Neural cell (in vitro differentiated cells): ENCODE measurements around the gene TFCP2L1. TPM values are rescaled to one million over a fixed set of nuclear protein-coding genes. Genes with fewer than 3 reads are reported as not detected.

ENCODE experiments used
- H2AFZ ChIP-seq: fragments of 200-600, 300-800 bp; sonication (generic), shearing (Covaris generic); 2 replicates; pipeline ENCODE4 v1.6.0; 2014; ENCODE audit warnings: low read depth, mild to moderate bottlenecking, antibody characterized with exemption, low read length, moderate library complexity
- H3F3A ChIP-seq: fragments of 200-600 bp; shearing (Covaris generic); 2 replicates; pipeline ENCODE4 v1.6.1; 2016; ENCODE audit warnings: mild to moderate bottlenecking, moderate library complexity, mixed read lengths, antibody characterized with exemption, low read length; ENCODE audit not compliant: insufficient read depth, poor library complexity, severe bottlenecking
- H3K27ac ChIP-seq: fragments of 200-600, 300-800 bp; sonication (generic), shearing (Covaris generic); 2 replicates; pipeline ENCODE4 v1.5.1; 2014; ENCODE audit warnings: mild to moderate bottlenecking, low read length, moderate library complexity
- H3K27me3 ChIP-seq: fragments of 300-800, 200-600 bp; sonication (generic), shearing (Covaris generic); 2 replicates; pipeline ENCODE4 v1.6.0; 2014; ENCODE audit warnings: mild to moderate bottlenecking, low read depth, low read length, moderate library complexity; ENCODE audit not compliant: insufficient read depth
- H3K36me3 ChIP-seq: fragments of 300-800, 200-600 bp; sonication (generic), shearing (Covaris generic); 2 replicates; pipeline ENCODE4 v1.5.1; 2014; ENCODE audit warnings: mild to moderate bottlenecking, antibody characterized with exemption, low read length, moderate library complexity; ENCODE audit not compliant: insufficient read depth
- H3K4me2 ChIP-seq: fragments of 300-800, 200-600 bp; sonication (generic), shearing (Covaris generic); 2 replicates; pipeline ENCODE4 v1.6.0; 2014; ENCODE audit warnings: mild to moderate bottlenecking, low read length
- H3K4me3 ChIP-seq: fragments of 300-800, 200-600 bp; sonication (generic), shearing (Covaris generic); 2 replicates; pipeline ENCODE4 v1.5.1; 2014; ENCODE audit warnings: mild to moderate bottlenecking, low read length, moderate library complexity
- H3K79me2 ChIP-seq: fragments of 200-600 bp; shearing (Covaris generic); replicated peaks from 2 replicates; pipeline ENCODE4 v1.6.0; 2014; ENCODE audit warnings: mild to moderate bottlenecking, low read length, moderate library complexity; ENCODE audit not compliant: insufficient read depth
- H3K9ac ChIP-seq: fragments of 300-800, 200-600 bp; sonication (generic), shearing (Covaris generic); 2 replicates; pipeline ENCODE4 v1.6.1; 2016; ENCODE audit warnings: mild to moderate bottlenecking, low read length, mixed read lengths
- H3K9me2 ChIP-seq: fragments of 200-600 bp; shearing (Covaris generic); 2 replicates; pipeline ENCODE4 v1.6.1; 2016; ENCODE audit warnings: mild to moderate bottlenecking, low read length, mixed read lengths; ENCODE audit not compliant: insufficient read depth
- H3K9me3 ChIP-seq: fragments of 200-600, 300-800 bp; sonication (generic), shearing (Covaris generic); 2 replicates; pipeline ENCODE4 v1.6.1; 2016; ENCODE audit warnings: mild to moderate bottlenecking, mixed run types, low read length, moderate library complexity, mixed read lengths
- H4K20me1 ChIP-seq: fragments of 200-600 bp; shearing (Covaris generic); 2 replicates; pipeline ENCODE4 v1.6.1; 2016; ENCODE audit warnings: mild to moderate bottlenecking, mixed run types; ENCODE audit not compliant: insufficient read depth
- EP300 ChIP-seq: fragments of 450-650 bp; conservative IDR thresholded peaks from 2 replicates; pipeline ENCODE4 v1.6.1; 2014; ENCODE audit warnings: antibody characterized with exemption, mild to moderate bottlenecking, moderate library complexity; ENCODE audit not compliant: poor library complexity, severe bottlenecking
- EZH2 ChIP-seq: fragments of 200-600, 300-800 bp; shearing (Covaris generic), sonication (generic); IDR thresholded peaks from 2 replicates; pipeline ENCODE4 v1.6.1; 2014; ENCODE audit warnings: antibody characterized with exemption, low read length, borderline replicate concordance, mild to moderate bottlenecking; ENCODE audit not compliant: insufficient read depth, poor library complexity, severe bottlenecking
- MXI1 ChIP-seq: fragments of 450-650 bp; conservative IDR thresholded peaks from 2 replicates; pipeline ENCODE4 v1.6.1; 2014; ENCODE audit warnings: antibody characterized with exemption, mild to moderate bottlenecking; ENCODE audit not compliant: poor library complexity, severe bottlenecking
- POLR2AphosphoS5 ChIP-seq: IDR thresholded peaks from 2 replicates; pipeline ENCODE4 v1.6.1; 2012
- RAD21 ChIP-seq: fragments of 450-650 bp; conservative IDR thresholded peaks from 2 replicates; pipeline ENCODE4 v1.6.1; 2014; ENCODE audit warnings: antibody characterized with exemption, mild to moderate bottlenecking, moderate library complexity
- SMC3 ChIP-seq: fragments of 450-650 bp; conservative IDR thresholded peaks from 2 replicates; pipeline ENCODE4 v1.6.1; 2014; ENCODE audit warnings: antibody characterized with exemption, mild to moderate bottlenecking, moderate library complexity; ENCODE audit not compliant: poor library complexity
- TAF1 ChIP-seq: IDR thresholded peaks from 2 replicates; pipeline ENCODE4 v1.6.1; 2012; ENCODE audit warnings: low read depth
- polyA plus RNA-seq: library from polyadenylated mRNA; depleted of rRNA; stranded (reverse); fragments of >200 nt; gene quantifications from 2 replicates; pipeline ENCODE4 v1.2.3, GENCODE V29; 2014
- TF ChIP-seq, protein P1 (sequence below): fragments of 450-650 bp; IDR thresholded peaks from 2 replicates; pipeline ENCODE4 v1.5.1; 2014; ENCODE audit warnings: antibody characterized with exemption, mild to moderate bottlenecking, moderate library complexity; ENCODE audit not compliant: poor library complexity, severe bottlenecking
- TF ChIP-seq, protein P2 (sequence below): IDR thresholded peaks from 2 replicates; pipeline ENCODE4 v1.6.1; 2012; ENCODE audit warnings: borderline replicate concordance

The TFCP2L1 gene
- polyA plus RNA-seq, 1 donor from 2014 or later = 0.04 TPM

DNA sequence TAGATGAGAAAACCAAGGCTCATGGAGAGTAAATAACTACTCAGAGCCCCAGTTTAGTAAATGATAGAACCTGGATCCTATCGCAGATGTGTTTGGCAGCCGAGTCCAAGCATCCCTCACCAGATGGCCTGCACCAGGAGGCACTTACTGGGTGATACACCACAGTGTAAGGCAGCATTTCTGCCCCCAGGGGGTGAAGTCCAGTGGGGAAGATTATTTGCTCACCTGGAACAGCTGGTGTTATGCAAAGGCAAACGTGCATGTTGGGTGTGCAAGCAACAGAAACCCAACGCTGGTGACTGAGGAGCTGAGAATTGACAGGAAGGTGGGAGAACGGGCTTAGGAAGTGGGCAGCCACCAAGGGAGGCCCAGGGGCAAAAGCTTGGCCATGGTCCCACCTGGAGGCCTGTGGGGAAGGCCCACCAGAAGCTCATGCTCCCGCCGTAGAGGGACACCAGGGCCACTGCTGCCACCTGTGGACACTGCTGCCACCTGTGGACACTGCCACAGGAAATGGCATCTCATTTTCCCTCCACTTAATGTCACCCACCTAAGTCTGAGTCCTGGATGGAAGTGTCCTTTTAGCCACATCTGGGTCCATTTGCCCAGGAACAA, 100.6 kb downstream of the TFCP2L1 start:
- Histone ChIP-seq H3K27ac (no peak overlapping the region), H3K9ac (no peak overlapping the region), H3K4me2 (no peak overlapping the region), H3K27me3 (no peaks in the 10 kb centered on the region), H3K79me2 (no peaks in the 10 kb centered on the region), H2AFZ (no peak overlapping the region), H3K36me3 (no peaks in the 10 kb centered on the region), H3K9me2 (no peaks in the 10 kb centered on the region), H3K9me3 (no peaks in the 10 kb centered on the region), H3K4me3 (no peak overlapping the region), H4K20me1 (no peaks in the 10 kb centered on the region), H3F3A (no peaks in the 10 kb centered on the region)
- TF ChIP-seq TAF1 = no peak
- TF ChIP-seq, protein P1, sequence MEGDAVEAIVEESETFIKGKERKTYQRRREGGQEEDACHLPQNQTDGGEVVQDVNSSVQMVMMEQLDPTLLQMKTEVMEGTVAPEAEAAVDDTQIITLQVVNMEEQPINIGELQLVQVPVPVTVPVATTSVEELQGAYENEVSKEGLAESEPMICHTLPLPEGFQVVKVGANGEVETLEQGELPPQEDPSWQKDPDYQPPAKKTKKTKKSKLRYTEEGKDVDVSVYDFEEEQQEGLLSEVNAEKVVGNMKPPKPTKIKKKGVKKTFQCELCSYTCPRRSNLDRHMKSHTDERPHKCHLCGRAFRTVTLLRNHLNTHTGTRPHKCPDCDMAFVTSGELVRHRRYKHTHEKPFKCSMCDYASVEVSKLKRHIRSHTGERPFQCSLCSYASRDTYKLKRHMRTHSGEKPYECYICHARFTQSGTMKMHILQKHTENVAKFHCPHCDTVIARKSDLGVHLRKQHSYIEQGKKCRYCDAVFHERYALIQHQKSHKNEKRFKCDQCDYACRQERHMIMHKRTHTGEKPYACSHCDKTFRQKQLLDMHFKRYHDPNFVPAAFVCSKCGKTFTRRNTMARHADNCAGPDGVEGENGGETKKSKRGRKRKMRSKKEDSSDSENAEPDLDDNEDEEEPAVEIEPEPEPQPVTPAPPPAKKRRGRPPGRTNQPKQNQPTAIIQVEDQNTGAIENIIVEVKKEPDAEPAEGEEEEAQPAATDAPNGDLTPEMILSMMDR = no peak

DNA sequence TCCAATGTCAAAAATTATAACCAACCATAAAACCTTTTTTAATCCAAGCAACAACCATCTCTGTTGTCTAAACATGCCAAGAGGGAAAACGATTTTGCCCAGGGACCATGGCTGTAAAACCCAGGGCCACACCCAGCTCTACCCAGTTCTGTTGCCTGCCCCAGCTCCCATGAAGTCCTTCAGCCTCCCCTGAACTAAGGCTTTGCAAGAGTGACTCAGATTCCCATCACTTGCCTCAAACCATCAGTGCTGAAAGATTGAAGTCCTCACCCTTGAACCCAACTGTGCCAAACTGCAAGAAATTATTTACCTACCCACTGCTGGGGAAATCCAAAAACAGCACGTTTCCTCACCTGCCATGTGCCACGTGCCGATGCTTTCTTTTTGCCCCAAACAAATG, 102.5 kb downstream of the TFCP2L1 start:
- no peaks in the 10 kb centered on the region for H3F3A ChIP-seq

More for the DNA sequence above, 102.5 kb downstream of the TFCP2L1 start:
- H3K27me3 ChIP-seq = no peaks in the 10 kb centered on the region
- H3K27ac ChIP-seq = no peak overlapping the region
- H3K9me3 ChIP-seq = no peaks in the 10 kb centered on the region
- TF ChIP-seq EP300 = no peak
- TF ChIP-seq MXI1 = no peak
- TF ChIP-seq SMC3 = no peak
- TF ChIP-seq EZH2 = no peak
- TF ChIP-seq POLR2AphosphoS5 = no peak
- TF ChIP-seq RAD21 = no peak
- TF ChIP-seq TAF1 = no peak
- TF ChIP-seq, protein P1 = no peak
- TF ChIP-seq, protein P2, sequence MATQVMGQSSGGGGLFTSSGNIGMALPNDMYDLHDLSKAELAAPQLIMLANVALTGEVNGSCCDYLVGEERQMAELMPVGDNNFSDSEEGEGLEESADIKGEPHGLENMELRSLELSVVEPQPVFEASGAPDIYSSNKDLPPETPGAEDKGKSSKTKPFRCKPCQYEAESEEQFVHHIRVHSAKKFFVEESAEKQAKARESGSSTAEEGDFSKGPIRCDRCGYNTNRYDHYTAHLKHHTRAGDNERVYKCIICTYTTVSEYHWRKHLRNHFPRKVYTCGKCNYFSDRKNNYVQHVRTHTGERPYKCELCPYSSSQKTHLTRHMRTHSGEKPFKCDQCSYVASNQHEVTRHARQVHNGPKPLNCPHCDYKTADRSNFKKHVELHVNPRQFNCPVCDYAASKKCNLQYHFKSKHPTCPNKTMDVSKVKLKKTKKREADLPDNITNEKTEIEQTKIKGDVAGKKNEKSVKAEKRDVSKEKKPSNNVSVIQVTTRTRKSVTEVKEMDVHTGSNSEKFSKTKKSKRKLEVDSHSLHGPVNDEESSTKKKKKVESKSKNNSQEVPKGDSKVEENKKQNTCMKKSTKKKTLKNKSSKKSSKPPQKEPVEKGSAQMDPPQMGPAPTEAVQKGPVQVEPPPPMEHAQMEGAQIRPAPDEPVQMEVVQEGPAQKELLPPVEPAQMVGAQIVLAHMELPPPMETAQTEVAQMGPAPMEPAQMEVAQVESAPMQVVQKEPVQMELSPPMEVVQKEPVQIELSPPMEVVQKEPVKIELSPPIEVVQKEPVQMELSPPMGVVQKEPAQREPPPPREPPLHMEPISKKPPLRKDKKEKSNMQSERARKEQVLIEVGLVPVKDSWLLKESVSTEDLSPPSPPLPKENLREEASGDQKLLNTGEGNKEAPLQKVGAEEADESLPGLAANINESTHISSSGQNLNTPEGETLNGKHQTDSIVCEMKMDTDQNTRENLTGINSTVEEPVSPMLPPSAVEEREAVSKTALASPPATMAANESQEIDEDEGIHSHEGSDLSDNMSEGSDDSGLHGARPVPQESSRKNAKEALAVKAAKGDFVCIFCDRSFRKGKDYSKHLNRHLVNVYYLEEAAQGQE = no peak
- no peak overlapping the region for H3K4me2 ChIP-seq
- H4K20me1 ChIP-seq = no peaks in the 10 kb centered on the region
- no peak overlapping the region for H2AFZ ChIP-seq
- no peak overlapping the region for H3K4me3 ChIP-seq
- H3K9ac ChIP-seq = no peak overlapping the region
- H3K36me3 ChIP-seq = no peaks in the 10 kb centered on the region
- no peaks in the 10 kb centered on the region for H3K9me2 ChIP-seq
- no peaks in the 10 kb centered on the region for H3K79me2 ChIP-seq
